ENCODE results near the gene ZNF469.

DNA sequence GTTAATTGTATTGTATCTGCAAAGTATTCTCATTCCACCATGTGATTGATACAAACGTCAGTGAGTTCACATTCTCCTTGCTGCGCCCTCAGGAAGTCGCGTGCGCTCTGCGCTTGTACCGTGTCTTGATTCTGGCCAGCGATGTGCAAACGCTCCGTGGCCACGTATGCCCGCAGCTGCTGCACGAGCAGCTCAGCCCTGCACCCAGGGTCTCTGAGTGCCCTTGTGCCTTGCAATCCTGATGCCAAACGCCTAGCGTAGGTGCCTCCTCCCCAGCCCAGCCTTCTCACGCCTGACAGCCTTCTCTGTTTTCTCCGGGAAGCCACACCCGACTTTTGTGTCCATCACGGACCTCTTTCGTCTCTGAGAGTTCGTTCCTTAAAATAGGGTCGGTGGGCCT is 9.4 kb downstream of the ZNF469 start:
- TF ChIP-seq, protein P1, sequence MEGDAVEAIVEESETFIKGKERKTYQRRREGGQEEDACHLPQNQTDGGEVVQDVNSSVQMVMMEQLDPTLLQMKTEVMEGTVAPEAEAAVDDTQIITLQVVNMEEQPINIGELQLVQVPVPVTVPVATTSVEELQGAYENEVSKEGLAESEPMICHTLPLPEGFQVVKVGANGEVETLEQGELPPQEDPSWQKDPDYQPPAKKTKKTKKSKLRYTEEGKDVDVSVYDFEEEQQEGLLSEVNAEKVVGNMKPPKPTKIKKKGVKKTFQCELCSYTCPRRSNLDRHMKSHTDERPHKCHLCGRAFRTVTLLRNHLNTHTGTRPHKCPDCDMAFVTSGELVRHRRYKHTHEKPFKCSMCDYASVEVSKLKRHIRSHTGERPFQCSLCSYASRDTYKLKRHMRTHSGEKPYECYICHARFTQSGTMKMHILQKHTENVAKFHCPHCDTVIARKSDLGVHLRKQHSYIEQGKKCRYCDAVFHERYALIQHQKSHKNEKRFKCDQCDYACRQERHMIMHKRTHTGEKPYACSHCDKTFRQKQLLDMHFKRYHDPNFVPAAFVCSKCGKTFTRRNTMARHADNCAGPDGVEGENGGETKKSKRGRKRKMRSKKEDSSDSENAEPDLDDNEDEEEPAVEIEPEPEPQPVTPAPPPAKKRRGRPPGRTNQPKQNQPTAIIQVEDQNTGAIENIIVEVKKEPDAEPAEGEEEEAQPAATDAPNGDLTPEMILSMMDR (IDR thresholded peaks at IDR 0.05) = no peak
- TF ChIP-seq POLR2A (IDR thresholded peaks at IDR 0.05) = no peak
- TF ChIP-seq EP300 (IDR thresholded peaks at IDR 0.05) = no peak
